H9 (cell line): ENCODE data around the gene WASHC2A. TPM values are rescaled to one million over a fixed set of nuclear protein-coding genes. Genes with fewer than 3 reads are reported as not detected.
"Not testable (repeated sequence)": the region's sequence is repeated elsewhere in the genome, so short reads cannot be mapped to it uniquely, and the experiment has no call there.

Source experiments
- DNase-seq: peaks from one replicate; pipeline ENCODE4 v3.0.0-alpha.2; 2017
- H2AFZ ChIP-seq: one replicate; pipeline ENCODE4 v1.6.1; 2013; ENCODE audit warnings: mild to moderate bottlenecking, low read length, control low read depth, moderate library complexity
- H2AK5ac ChIP-seq: 2 replicates; pipeline ENCODE4 v1.6.1; 2013; ENCODE audit warnings: low read length, control low read depth, mixed read lengths; ENCODE audit not compliant: insufficient read length
- H2BK120ac ChIP-seq: one replicate; pipeline ENCODE4 v1.6.1; 2013; ENCODE audit warnings: low read depth, mild to moderate bottlenecking, low read length, control low read depth, inconsistent platforms; ENCODE audit not compliant: poor library complexity, severe bottlenecking
- H2BK12ac ChIP-seq: 2 replicates; pipeline ENCODE4 v1.6.1; 2013; ENCODE audit warnings: low read length, control low read depth, mixed read lengths, low read depth; ENCODE audit not compliant: insufficient read length
- H2BK15ac ChIP-seq: 2 replicates; pipeline ENCODE4 v1.6.1; 2013; ENCODE audit warnings: low read depth, low read length, control low read depth
- H2BK20ac ChIP-seq: one replicate; pipeline ENCODE4 v1.6.1; 2013; ENCODE audit warnings: low read depth, mild to moderate bottlenecking, low read length, control low read depth, inconsistent platforms; ENCODE audit not compliant: poor library complexity, severe bottlenecking
- H2BK5ac ChIP-seq: 2 replicates; pipeline ENCODE4 v1.6.1; 2013; ENCODE audit warnings: low read length, control low read depth, mixed read lengths; ENCODE audit not compliant: insufficient read length
- H3K14ac ChIP-seq: 2 replicates; pipeline ENCODE4 v1.6.1; 2013; ENCODE audit warnings: low read length, control low read depth; ENCODE audit not compliant: insufficient read depth
- H3K18ac ChIP-seq: 2 replicates; pipeline ENCODE4 v1.6.1; 2013; ENCODE audit warnings: low read depth, mild to moderate bottlenecking, mixed read lengths, low read length, control low read depth; ENCODE audit not compliant: insufficient read length
- H3K23ac ChIP-seq: 2 replicates; pipeline ENCODE4 v1.6.1; 2013; ENCODE audit warnings: low read length, control low read depth, mixed read lengths, low read depth; ENCODE audit not compliant: insufficient read length
- H3K23me2 ChIP-seq: 2 replicates; pipeline ENCODE4 v1.6.1; 2013; ENCODE audit warnings: low read depth, mild to moderate bottlenecking, mixed read lengths, low read length, control low read depth; ENCODE audit not compliant: insufficient read length, poor library complexity, severe bottlenecking
- H3K27ac ChIP-seq: 2 replicates; pipeline ENCODE4 v1.5.1; 2013; ENCODE audit warnings: low read length, control low read depth, mixed read lengths, low read depth; ENCODE audit not compliant: insufficient read length
- H3K27me3 ChIP-seq: 2 replicates; pipeline ENCODE4 v1.6.1; 2013; ENCODE audit warnings: low read length, control low read depth, inconsistent platforms; ENCODE audit not compliant: insufficient read depth
- H3K4ac ChIP-seq: 2 replicates; pipeline ENCODE4 v1.6.1; 2013; ENCODE audit warnings: low read depth, mild to moderate bottlenecking, control low read depth, inconsistent platforms, low read length, moderate library complexity
- H3K4me1 ChIP-seq: 2 replicates; pipeline ENCODE4 v1.6.1; 2013; ENCODE audit warnings: low read length, control low read depth, inconsistent platforms; ENCODE audit not compliant: insufficient read depth
- H3K4me2 ChIP-seq: 2 replicates; pipeline ENCODE4 v1.6.1; 2013; ENCODE audit warnings: low read length, control low read depth, mixed read lengths; ENCODE audit not compliant: insufficient read length, insufficient read depth
- H3K56ac ChIP-seq: 2 replicates; pipeline ENCODE4 v1.6.1; 2013; ENCODE audit warnings: low read depth, mild to moderate bottlenecking, mixed read lengths, low read length, control low read depth; ENCODE audit not compliant: insufficient read length
- H3K79me1 ChIP-seq: 2 replicates; pipeline ENCODE4 v1.6.1; 2013; ENCODE audit warnings: low read depth, mild to moderate bottlenecking, moderate library complexity, low read length, control low read depth, inconsistent platforms; ENCODE audit not compliant: insufficient read depth, poor library complexity, severe bottlenecking
- H3K79me2 ChIP-seq: 2 replicates; pipeline ENCODE4 v1.6.1; 2013; ENCODE audit warnings: low read length, control low read depth, inconsistent platforms; ENCODE audit not compliant: insufficient read depth
- H3K9ac ChIP-seq: 2 replicates; pipeline ENCODE4 v1.6.1; 2013; ENCODE audit warnings: low read length, control low read depth, mixed read lengths; ENCODE audit not compliant: insufficient read length; ENCODE audit errors: extremely low read depth
- H3K9me3 ChIP-seq: one replicate; pipeline ENCODE4 v1.6.1; 2013; ENCODE audit warnings: low read depth, low read length, inconsistent platforms; ENCODE audit not compliant: control insufficient read depth
- H3T11ph ChIP-seq: one replicate; pipeline ENCODE4 v1.6.1; 2013; ENCODE audit warnings: mild to moderate bottlenecking, low read length, control low read depth, inconsistent platforms
- H4K20me1 ChIP-seq: one replicate; pipeline ENCODE4 v1.6.1; 2013; ENCODE audit not compliant: control insufficient read depth, insufficient read length, insufficient read depth
- H4K5ac ChIP-seq: 2 replicates; pipeline ENCODE4 v1.6.1; 2013; ENCODE audit warnings: low read depth, mild to moderate bottlenecking, mixed read lengths, low read length, control low read depth; ENCODE audit not compliant: insufficient read length
- H4K8ac ChIP-seq: replicated peaks from 2 replicates; pipeline ENCODE4 v1.6.1; 2013; ENCODE audit warnings: low read length, control low read depth, mixed read lengths, low read depth; ENCODE audit not compliant: insufficient read length
- H4K91ac ChIP-seq: 2 replicates; pipeline ENCODE4 v1.6.1; 2013; ENCODE audit warnings: low read depth, mild to moderate bottlenecking, moderate library complexity, mixed read lengths, low read length, control low read depth; ENCODE audit not compliant: insufficient read length
- H3K27ac Mint-ChIP-seq, 3 experiments: 2 replicates in 2 of 3; 3 replicates in 1 of 3; pipeline ENCODE4 v1.8.0; 2020 to 2021; ENCODE audit warnings: mixed read lengths in 3 of 3, mild to moderate bottlenecking in 1 of 3, moderate library complexity in 1 of 3
- H3K27me3 Mint-ChIP-seq: 2 replicates; pipeline ENCODE4 v1.8.0; 2021; ENCODE audit warnings: low read depth, mild to moderate bottlenecking, moderate library complexity, mixed read lengths
- H3K36me3 Mint-ChIP-seq, 3 experiments: 2 replicates in 2 of 3; 3 replicates in 1 of 3; pipeline ENCODE4 v1.8.0; 2020 to 2021; ENCODE audit warnings: low read depth in 3 of 3, mixed read lengths in 3 of 3; ENCODE audit not compliant: insufficient read depth in 1 of 3
- H3K4me1 Mint-ChIP-seq, 2 experiments: 2 replicates each; pipeline ENCODE4 v1.8.0; 2020; ENCODE audit warnings: mixed read lengths in 2 of 2
- H3K4me3 Mint-ChIP-seq, 2 experiments: 2 replicates in 1 of 2; 3 replicates in 1 of 2; pipeline ENCODE4 v1.8.0; 2020 to 2021; ENCODE audit warnings: mild to moderate bottlenecking in 2 of 2, mixed read lengths in 2 of 2, moderate library complexity in 1 of 2
- H3K9me3 Mint-ChIP-seq, 2 experiments: 2 replicates in 1 of 2; 3 replicates in 1 of 2; pipeline ENCODE4 v1.8.0; 2020; ENCODE audit warnings: mild to moderate bottlenecking in 2 of 2, mixed read lengths in 2 of 2, moderate library complexity in 1 of 2
- WGBS: extraction: QIAGEN DNeasy Blood & Tissue Kit; methylation state at CpG from one replicate; pipeline ENCODE4 v1.1.7; 2013; ENCODE audit warnings: missing lambda C conversion rate, low lambda C conversion rate, mixed read lengths; ENCODE audit not compliant: insufficient read length; ENCODE audit errors: extremely low coverage; 5-methylcytosine and 5-hydroxymethylcytosine counted together
- total RNA-seq: library from RNA; stranded (reverse); gene quantifications from 2 replicates; pipeline ENCODE4 v1.2.1, GENCODE V29; 2021

Gene WASHC2A
- total RNA-seq, 1 experiment from 2014 or later = 32.1 TPM

DNA sequence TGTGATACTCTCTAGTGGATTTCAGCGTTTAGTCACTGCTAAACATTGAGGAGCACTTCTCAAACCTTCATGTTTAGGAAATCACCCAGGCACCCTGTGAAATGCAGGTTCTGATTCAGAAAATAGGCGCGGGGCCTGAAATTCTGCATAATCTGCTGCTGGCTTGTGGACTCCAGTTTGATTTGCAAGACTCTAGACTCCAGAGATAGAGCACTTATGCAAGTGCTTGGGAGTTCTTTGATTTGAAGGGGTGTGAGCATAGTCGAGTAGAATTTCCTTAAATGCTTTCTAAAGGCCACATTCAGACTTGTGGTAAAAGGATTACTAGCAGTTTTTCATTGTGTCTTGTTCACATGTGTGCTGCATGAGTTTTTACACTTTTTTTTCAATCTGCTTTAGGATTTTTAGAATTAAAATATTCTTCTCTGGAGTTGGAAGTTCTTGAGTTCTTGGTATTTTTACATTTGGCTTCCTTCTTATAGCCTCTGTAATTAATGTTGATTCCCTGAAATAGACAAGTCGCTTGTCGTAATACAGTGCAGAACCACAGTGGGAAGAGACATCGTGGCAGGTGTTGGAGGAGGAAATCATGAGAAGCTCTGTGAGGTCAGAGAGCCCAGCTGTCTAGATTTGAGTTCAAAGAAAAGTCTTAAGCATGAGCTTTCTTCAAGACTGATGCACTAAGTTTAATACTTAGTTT is 41.4 kb downstream of the WASHC2A start:
- not testable (repeated sequence) for H3K4me2 ChIP-seq, DNase-seq, H2AK5ac ChIP-seq, H3K4me3 Mint-ChIP-seq, H3K4me1 ChIP-seq, H3K18ac ChIP-seq, H3K9ac ChIP-seq, H3K56ac ChIP-seq, H2BK12ac ChIP-seq, H3K14ac ChIP-seq, H3K4me1 Mint-ChIP-seq, H3K27me3 Mint-ChIP-seq, H3K4ac ChIP-seq, H3K23ac ChIP-seq, H3K79me1 ChIP-seq, H3K9me3 ChIP-seq, H3K9me3 Mint-ChIP-seq, H4K8ac ChIP-seq, H4K91ac ChIP-seq, H3K79me2 ChIP-seq, H2BK5ac ChIP-seq, H2BK20ac ChIP-seq, H3K27ac Mint-ChIP-seq, H3K27me3 ChIP-seq, H2BK15ac ChIP-seq, H2BK120ac ChIP-seq, H3T11ph ChIP-seq, H4K20me1 ChIP-seq, H2AFZ ChIP-seq, H4K5ac ChIP-seq, H3K23me2 ChIP-seq, H3K27ac ChIP-seq
- WGBS = no CpG with 5 or more reads among the region's 7 CpGs
- peaks cover under 1 to 14% (median 2%) of the 10 kb centered on the region in 3 experiments; a peak in 4 of 7 replicates for H3K36me3 Mint-ChIP-seq

DNA sequence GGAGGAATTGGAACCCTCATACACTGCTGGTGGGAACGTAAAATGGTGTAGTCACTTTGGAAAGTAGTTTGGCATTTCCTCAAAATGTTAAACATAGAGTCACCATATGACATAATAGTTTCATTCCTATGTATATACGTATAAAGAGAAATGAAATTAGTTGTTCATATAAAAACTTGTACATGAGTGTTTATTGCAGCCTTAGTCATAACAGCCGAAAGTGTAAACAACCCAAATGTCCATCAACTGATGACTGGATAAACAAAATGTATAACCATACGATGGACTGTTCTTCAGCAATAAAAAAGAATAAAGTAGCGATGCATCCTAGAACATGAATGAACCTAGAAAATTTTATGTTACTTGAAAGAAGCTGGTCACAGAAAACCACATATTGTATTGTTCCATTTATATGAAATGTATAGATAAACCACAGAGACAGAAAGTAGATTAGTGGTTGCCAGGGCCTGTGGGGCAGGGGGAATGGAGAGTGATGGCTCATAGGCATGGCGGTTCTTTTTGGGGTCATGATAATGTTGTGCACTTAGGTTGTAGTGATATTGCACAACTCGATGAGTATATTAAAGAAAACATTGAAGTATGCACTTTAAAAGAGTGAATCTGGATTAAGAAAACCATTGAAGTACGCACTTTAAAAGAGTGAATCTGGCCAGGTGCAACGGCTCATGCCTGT is 44.8 kb downstream of the WASHC2A start:
- H2AK5ac ChIP-seq, H2BK12ac ChIP-seq, H3K9ac ChIP-seq, H3T11ph ChIP-seq, H3K79me2 ChIP-seq, H3K4me1 Mint-ChIP-seq, H3K18ac ChIP-seq, H2BK5ac ChIP-seq, H3K27me3 ChIP-seq, H3K14ac ChIP-seq, DNase-seq, H3K79me1 ChIP-seq, H3K4me2 ChIP-seq, H4K8ac ChIP-seq, H3K4ac ChIP-seq, H4K91ac ChIP-seq, H3K27me3 Mint-ChIP-seq, H3K9me3 ChIP-seq, H2AFZ ChIP-seq, H3K56ac ChIP-seq, H4K20me1 ChIP-seq, H3K4me3 Mint-ChIP-seq, H4K5ac ChIP-seq, H2BK20ac ChIP-seq, H3K27ac ChIP-seq, H3K4me1 ChIP-seq, H2BK120ac ChIP-seq, H3K9me3 Mint-ChIP-seq, H3K23me2 ChIP-seq, H2BK15ac ChIP-seq, H3K23ac ChIP-seq, H3K27ac Mint-ChIP-seq: not testable (repeated sequence)
- no CpG with 5 or more reads among the region's 9 CpGs for WGBS
- H3K36me3 Mint-ChIP-seq = peaks cover 0 to 14% (median 0%) of the 10 kb centered on the region in 3 experiments; a peak in 3 of 7 replicates
